ENCODE data around the gene CLTRN.

DNA sequence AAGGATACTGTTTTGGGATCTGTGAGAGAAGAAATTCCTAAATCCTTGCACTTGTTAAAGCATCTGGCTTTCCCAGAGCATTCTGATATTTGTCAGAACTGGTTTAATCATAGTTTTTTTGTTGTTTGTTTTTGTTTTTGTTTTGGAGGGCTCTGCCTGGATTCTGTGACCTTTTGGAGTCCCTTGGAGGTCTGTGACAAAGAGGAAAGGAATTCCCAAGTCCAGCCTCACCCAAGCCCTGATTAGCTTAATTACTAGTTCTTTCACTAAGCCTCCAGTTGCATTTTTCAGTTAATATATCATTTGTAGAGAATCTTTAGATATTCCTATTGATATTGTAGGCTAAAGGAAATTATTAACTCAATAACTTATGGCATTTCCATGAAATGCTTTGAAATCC is 64.6 kb downstream of the CLTRN start:
- TF ChIP-seq, protein P1, sequence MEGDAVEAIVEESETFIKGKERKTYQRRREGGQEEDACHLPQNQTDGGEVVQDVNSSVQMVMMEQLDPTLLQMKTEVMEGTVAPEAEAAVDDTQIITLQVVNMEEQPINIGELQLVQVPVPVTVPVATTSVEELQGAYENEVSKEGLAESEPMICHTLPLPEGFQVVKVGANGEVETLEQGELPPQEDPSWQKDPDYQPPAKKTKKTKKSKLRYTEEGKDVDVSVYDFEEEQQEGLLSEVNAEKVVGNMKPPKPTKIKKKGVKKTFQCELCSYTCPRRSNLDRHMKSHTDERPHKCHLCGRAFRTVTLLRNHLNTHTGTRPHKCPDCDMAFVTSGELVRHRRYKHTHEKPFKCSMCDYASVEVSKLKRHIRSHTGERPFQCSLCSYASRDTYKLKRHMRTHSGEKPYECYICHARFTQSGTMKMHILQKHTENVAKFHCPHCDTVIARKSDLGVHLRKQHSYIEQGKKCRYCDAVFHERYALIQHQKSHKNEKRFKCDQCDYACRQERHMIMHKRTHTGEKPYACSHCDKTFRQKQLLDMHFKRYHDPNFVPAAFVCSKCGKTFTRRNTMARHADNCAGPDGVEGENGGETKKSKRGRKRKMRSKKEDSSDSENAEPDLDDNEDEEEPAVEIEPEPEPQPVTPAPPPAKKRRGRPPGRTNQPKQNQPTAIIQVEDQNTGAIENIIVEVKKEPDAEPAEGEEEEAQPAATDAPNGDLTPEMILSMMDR (IDR thresholded peaks at IDR 0.05; ENCODE audit: extremely low read depth in 1 of 2, insufficient read depth in 1 of 2, low read depth in 1 of 2, low read length in 2 of 2), result no peak
- TF ChIP-seq POLR2AphosphoS5 (IDR thresholded peaks at IDR 0.05; ENCODE audit: insufficient read depth, low read depth, low read length) (no peak), POLR2A (IDR thresholded peaks at IDR 0.05; ENCODE audit: low read depth, low read length) (no peak), EZH2 (IDR thresholded peaks at IDR 0.05; ENCODE audit: borderline replicate concordance, low read depth, low read length, severe bottlenecking) (no peak), JUN (IDR thresholded peaks at IDR 0.05; ENCODE audit: borderline replicate concordance, insufficient read depth, insufficient read length, low read depth) (no peak), FOS (IDR thresholded peaks at IDR 0.05; ENCODE audit: borderline replicate concordance, insufficient read depth, low read length) (no peak)
- TF ChIP-seq, protein P2, sequence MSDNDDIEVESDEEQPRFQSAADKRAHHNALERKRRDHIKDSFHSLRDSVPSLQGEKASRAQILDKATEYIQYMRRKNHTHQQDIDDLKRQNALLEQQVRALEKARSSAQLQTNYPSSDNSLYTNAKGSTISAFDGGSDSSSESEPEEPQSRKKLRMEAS (IDR thresholded peaks at IDR 0.05; ENCODE audit: insufficient read depth, insufficient read length), result no peak
